NT2/D1 (cell line): ENCODE data around the gene OSM.

Source experiments
- SUZ12 ChIP-seq: IDR thresholded peaks from 2 replicates; pipeline ENCODE4 v1.6.1; 2011; ENCODE audit not compliant: insufficient read length, insufficient read depth; ENCODE audit errors: extremely low read depth
- ZNF274 ChIP-seq: IDR thresholded peaks from 2 replicates; pipeline ENCODE4 v1.6.1; 2011; ENCODE audit warnings: mild to moderate bottlenecking, low read depth, low read length

DNA sequence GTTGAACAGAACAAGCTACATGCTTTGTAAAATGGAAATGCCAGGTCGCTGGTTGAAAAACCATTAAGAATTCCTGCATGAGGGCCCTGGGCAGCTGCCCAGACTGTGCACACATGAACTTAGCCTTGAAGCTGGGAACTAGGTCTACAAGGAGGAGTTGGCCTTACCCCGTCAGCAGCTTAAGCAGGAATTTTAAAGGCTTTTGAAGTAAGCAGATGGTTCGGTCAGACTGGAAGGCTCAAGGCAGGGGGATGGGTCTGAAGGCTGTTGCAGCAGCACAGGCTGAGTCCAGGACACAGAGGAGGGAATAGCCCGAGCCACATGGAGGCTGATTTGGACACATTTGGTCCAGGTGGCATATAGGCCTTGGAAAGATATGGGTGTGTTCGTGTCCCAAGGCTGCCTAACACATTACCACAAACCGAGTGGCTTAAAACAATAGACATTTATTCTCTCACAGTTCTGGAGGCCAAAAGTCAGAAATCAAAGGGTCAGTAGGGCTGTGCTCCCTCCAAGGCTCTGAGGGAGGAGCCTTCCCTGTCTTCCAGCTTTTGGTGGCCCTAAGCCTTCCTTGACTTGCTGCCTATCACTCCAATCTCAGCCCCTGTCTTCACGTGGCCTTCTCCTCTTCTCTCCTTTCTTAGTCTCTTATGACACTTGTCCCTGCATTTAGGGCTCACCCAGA is 31.7 kb downstream of the OSM start:
- TF ChIP-seq ZNF274 (no peak), SUZ12 (no peak)
